ENCODE results near the gene MAD1L1. TPM values are rescaled to one million over a fixed set of nuclear protein-coding genes. Genes with fewer than 3 reads are reported as not detected.
A peak's percentile ranks its signal among the peaks of the same experiment; 100 is the strongest.

The MAD1L1 gene
- total RNA-seq, 1 donor from 2014 or later, result 32.3 TPM

- H3K4me2 ChIP-seq (ENCODE audit: low read length), result no peak overlapping the region
- no peak overlapping the region for H3K9ac ChIP-seq (ENCODE audit: low read length)
- H3K79me2 ChIP-seq (ENCODE audit: insufficient read depth, low read length), result no peaks in the 10 kb centered on the region
- no peak overlapping the region for H3K4me3 ChIP-seq (ENCODE audit: insufficient read depth, low read depth, low read length)
- H3K36me3 ChIP-seq (ENCODE audit: insufficient read depth, low read length), result no peaks in the 10 kb centered on the region
- Mint-ChIP-seq H3K36me3 (ENCODE audit: low read depth, unreplicated experiment) (peaks cover 11% of the 10 kb centered on the region), H3K27me3 (ENCODE audit: low read depth, unreplicated experiment) (peaks cover 3% of the 10 kb centered on the region), H3K4me3 (ENCODE audit: unreplicated experiment) (no peak overlapping the region), H3K4me1 (ENCODE audit: low read depth, unreplicated experiment) (peaks cover 7% of the 10 kb centered on the region), H3K9me3 (ENCODE audit: unreplicated experiment) (peaks cover 6% of the 10 kb centered on the region), H3K27ac (ENCODE audit: unreplicated experiment) (no peak overlapping the region)
- TF ChIP-seq EZH2 (IDR thresholded peaks at IDR 0.05; ENCODE audit: insufficient read depth, low read length), result no peak
- no peak for TF ChIP-seq CTCF (IDR thresholded peaks at IDR 0.05; ENCODE audit: insufficient read depth, low read depth, low read length)
- DNase-seq (ENCODE audit: low read depth) (no peak), FAIRE-seq (no peak)
- H3K27me3 ChIP-seq (ENCODE audit: insufficient read depth, low read length), result no peaks in the 10 kb centered on the region
- no peak overlapping the region for H2AFZ ChIP-seq (ENCODE audit: low read depth, low read length)
- no peak overlapping the region for H3K27ac ChIP-seq (ENCODE audit: low read depth, low read length)
- no peaks in the 10 kb centered on the region for H3K9me3 ChIP-seq (ENCODE audit: insufficient read depth, low read depth, low read length)
- no peaks in the 10 kb centered on the region for H4K20me1 ChIP-seq (ENCODE audit: insufficient read depth, low read length)
- peaks cover 20% of the 10 kb centered on the region for H3K4me1 ChIP-seq (ENCODE audit: insufficient read depth, low read length)
Measured at GRCh38 chr7:1935176-1936005, 297.4 kb downstream of the MAD1L1 start.

- Mint-ChIP-seq H3K27me3 (ENCODE audit: low read depth, unreplicated experiment) (peaks cover 3% of the 10 kb centered on the region), H3K4me3 (ENCODE audit: unreplicated experiment) (no peak overlapping the region), H3K36me3 (ENCODE audit: low read depth, unreplicated experiment) (peaks cover 11% of the 10 kb centered on the region), H3K4me1 (ENCODE audit: low read depth, unreplicated experiment) (peaks cover 7% of the 10 kb centered on the region), H3K27ac (ENCODE audit: unreplicated experiment) (peak overlapping the region; percentile 31), H3K9me3 (ENCODE audit: unreplicated experiment) (peaks cover 6% of the 10 kb centered on the region)
- Histone ChIP-seq H3K9ac (ENCODE audit: low read length) (no peak overlapping the region), H3K9me3 (ENCODE audit: insufficient read depth, low read depth, low read length) (no peaks in the 10 kb centered on the region), H3K4me1 (ENCODE audit: insufficient read depth, low read length) (peaks cover 14% of the 10 kb centered on the region), H4K20me1 (ENCODE audit: insufficient read depth, low read length) (no peaks in the 10 kb centered on the region), H3K27ac (ENCODE audit: low read depth, low read length) (no peak overlapping the region), H3K36me3 (ENCODE audit: insufficient read depth, low read length) (no peaks in the 10 kb centered on the region), H3K27me3 (ENCODE audit: insufficient read depth, low read length) (no peaks in the 10 kb centered on the region), H3K4me2 (ENCODE audit: low read length) (no peak overlapping the region), H3K79me2 (ENCODE audit: insufficient read depth, low read length) (no peaks in the 10 kb centered on the region), H2AFZ (ENCODE audit: low read depth, low read length) (no peak overlapping the region), H3K4me3 (ENCODE audit: insufficient read depth, low read depth, low read length) (no peak overlapping the region)
- FAIRE-seq (no peak), DNase-seq (ENCODE audit: low read depth) (no peak)
- no peak for TF ChIP-seq CTCF (IDR thresholded peaks at IDR 0.05; ENCODE audit: insufficient read depth, low read depth, low read length)
- no peak for TF ChIP-seq EZH2 (IDR thresholded peaks at IDR 0.05; ENCODE audit: insufficient read depth, low read length)
Measured at GRCh38 chr7:1934756-1935155, 298.0 kb downstream of the MAD1L1 start.

- Histone ChIP-seq H3K36me3 (ENCODE audit: insufficient read depth, low read length) (no peaks in the 10 kb centered on the region), H3K4me2 (ENCODE audit: low read length) (no peak overlapping the region), H3K27ac (ENCODE audit: low read depth, low read length) (no peak overlapping the region), H3K27me3 (ENCODE audit: insufficient read depth, low read length) (no peaks in the 10 kb centered on the region), H3K9ac (ENCODE audit: low read length) (no peak overlapping the region), H3K79me2 (ENCODE audit: insufficient read depth, low read length) (no peaks in the 10 kb centered on the region), H3K4me1 (ENCODE audit: insufficient read depth, low read length) (peaks cover 9% of the 10 kb centered on the region), H2AFZ (ENCODE audit: low read depth, low read length) (no peak overlapping the region), H4K20me1 (ENCODE audit: insufficient read depth, low read length) (no peaks in the 10 kb centered on the region), H3K9me3 (ENCODE audit: insufficient read depth, low read depth, low read length) (no peaks in the 10 kb centered on the region), H3K4me3 (ENCODE audit: insufficient read depth, low read depth, low read length) (no peak overlapping the region)
- Mint-ChIP-seq H3K4me3 (ENCODE audit: unreplicated experiment) (no peak overlapping the region), H3K4me1 (ENCODE audit: low read depth, unreplicated experiment) (peaks cover 7% of the 10 kb centered on the region), H3K36me3 (ENCODE audit: low read depth, unreplicated experiment) (peaks cover 11% of the 10 kb centered on the region), H3K9me3 (ENCODE audit: unreplicated experiment) (peaks cover 6% of the 10 kb centered on the region), H3K27ac (ENCODE audit: unreplicated experiment) (no peak overlapping the region), H3K27me3 (ENCODE audit: low read depth, unreplicated experiment) (peaks cover 3% of the 10 kb centered on the region)
- DNase-seq (ENCODE audit: low read depth), result no peak
- no peak for FAIRE-seq
- TF ChIP-seq EZH2 (IDR thresholded peaks at IDR 0.05; ENCODE audit: insufficient read depth, low read length) (no peak), CTCF (IDR thresholded peaks at IDR 0.05; ENCODE audit: insufficient read depth, low read depth, low read length) (no peak)
Measured at GRCh38 chr7:1934017-1934416, 298.7 kb downstream of the MAD1L1 start.
